PC-3 (cell line): ENCODE data around the gene MCOLN2. TPM values are rescaled to one million over a fixed set of nuclear protein-coding genes. Genes with fewer than 3 reads are reported as not detected.

Source experiments
- ATAC-seq: fragments of 200-7000 bp; cut with Tn5 transposase; 2 replicates; pipeline ENCODE4 v1.9.1; 2020; ENCODE audit warnings: mild to moderate bottlenecking, moderate library complexity
- BruUV-seq: library from RNA; stranded (reverse); fragments of 400-500 nt; replicated peaks from 2 replicates; lab custom pipeline; 2021; lab: Mats Ljungman, UMichigan
- CTCF ChIA-PET: fragments of 300-600 bp; sonication (Branson Sonifier 250); formaldehyde crosslinking; loops from one replicate; lab custom pipeline; 2022; ENCODE audit warnings: antibody characterized with exemption; lab: Charles Lee
- POLR2A ChIA-PET: fragments of 300-600 bp; sonication (Branson Sonifier 250); formaldehyde crosslinking; loops from one replicate; lab custom pipeline; 2022; ENCODE audit warnings: antibody characterized with exemption; ENCODE audit not compliant: unreplicated experiment; lab: Charles Lee
- DNase-seq: peaks from one replicate; pipeline ENCODE4 v3.0.0-alpha.2; 2015
- H2AFZ ChIP-seq: fragments of 300-600 bp; sonication (generic); 2 replicates; pipeline ENCODE4 v1.6.0; 2016; ENCODE audit warnings: antibody characterized with exemption, low read length
- H3F3A ChIP-seq: fragments of 300-600 bp; sonication (generic); one replicate; pipeline ENCODE4 v1.6.0; 2017; ENCODE audit warnings: antibody characterized with exemption, low read length, control low read depth, mild to moderate bottlenecking; ENCODE audit not compliant: unreplicated experiment
- H3K27ac ChIP-seq: fragments of 300-600 bp; sonication (generic); 2 replicates; pipeline ENCODE4 v1.5.1; 2016; ENCODE audit warnings: mild to moderate bottlenecking, low read length
- H3K27me3 ChIP-seq: fragments of 300-600 bp; sonication (generic); 2 replicates; pipeline ENCODE4 v1.6.1; 2016; ENCODE audit warnings: low read length, mixed read lengths
- H3K36me3 ChIP-seq: fragments of 300-600 bp; sonication (generic); 2 replicates; pipeline ENCODE4 v1.6.1; 2016; ENCODE audit warnings: low read depth, mixed run types, low read length, mixed read lengths
- H3K4me1 ChIP-seq: fragments of 300-600 bp; sonication (generic); 2 replicates; pipeline ENCODE4 v1.5.1; 2016; ENCODE audit warnings: low read length; ENCODE audit not compliant: insufficient read depth
- H3K4me2 ChIP-seq: fragments of 300-600 bp; sonication (generic); 2 replicates; pipeline ENCODE4 v1.6.0; 2016; ENCODE audit warnings: low read length
- H3K4me3 ChIP-seq: fragments of 300-600 bp; sonication (generic); 2 replicates; pipeline ENCODE4 v1.5.1; 2016; ENCODE audit warnings: mild to moderate bottlenecking, low read length, mixed read lengths
- H3K79me2 ChIP-seq: fragments of 300-600 bp; sonication (generic); 2 replicates; pipeline ENCODE4 v1.6.1; 2017; ENCODE audit warnings: low read length, mixed read lengths
- H3K9ac ChIP-seq: fragments of 300-600 bp; sonication (generic); 2 replicates; pipeline ENCODE4 v1.6.0; 2016; ENCODE audit warnings: mild to moderate bottlenecking, low read length
- H3K9me2 ChIP-seq: fragments of 300-600 bp; sonication (generic); replicated peaks from 2 replicates; pipeline ENCODE4 v1.6.1; 2016; ENCODE audit warnings: mixed run types, low read length, mixed read lengths
- H3K9me3 ChIP-seq: fragments of 300-600 bp; sonication (generic); 2 replicates; pipeline ENCODE4 v1.6.1; 2016; ENCODE audit warnings: low read length, mixed read lengths
- H4K20me1 ChIP-seq: fragments of 300-600 bp; sonication (generic); 2 replicates; pipeline ENCODE4 v1.6.1; 2016; ENCODE audit warnings: low read length, mixed read lengths
- EZH2 ChIP-seq: fragments of 300-600 bp; sonication (generic); IDR thresholded peaks from one replicate; pipeline ENCODE4 v1.6.1; 2017; ENCODE audit warnings: antibody characterized with exemption, mild to moderate bottlenecking, low read length; ENCODE audit not compliant: unreplicated experiment
- EZH2phosphoT487 ChIP-seq: fragments of 300-600 bp; sonication (generic); IDR thresholded peaks from 2 replicates; pipeline ENCODE4 v1.6.1; 2018; ENCODE audit warnings: mild to moderate bottlenecking, antibody characterized with exemption, low read length, borderline replicate concordance
- intact Hi-C: fragments of 100-400 bp; cut with micrococcal nuclease; formaldehyde crosslinking; loops from 2 replicates; pipeline ENCODE4 v1.9.0; 2023
- total RNA-seq: library from RNA; depleted of rRNA; stranded (reverse); fragments of >200 nt; gene quantifications from 2 replicates; pipeline ENCODE4 v1.2.3, GENCODE V29; 2014
- TF ChIP-seq, protein P1 (sequence below): fragments of 300-600 bp; sonication (generic); conservative IDR thresholded peaks from 2 replicates; pipeline ENCODE4 v1.5.1; 2017; ENCODE audit warnings: antibody characterized with exemption, low read depth, mild to moderate bottlenecking, low read length

Gene MCOLN2
- total RNA-seq, 1 experiment from 2014 or later, result 24.6 TPM

DNA sequence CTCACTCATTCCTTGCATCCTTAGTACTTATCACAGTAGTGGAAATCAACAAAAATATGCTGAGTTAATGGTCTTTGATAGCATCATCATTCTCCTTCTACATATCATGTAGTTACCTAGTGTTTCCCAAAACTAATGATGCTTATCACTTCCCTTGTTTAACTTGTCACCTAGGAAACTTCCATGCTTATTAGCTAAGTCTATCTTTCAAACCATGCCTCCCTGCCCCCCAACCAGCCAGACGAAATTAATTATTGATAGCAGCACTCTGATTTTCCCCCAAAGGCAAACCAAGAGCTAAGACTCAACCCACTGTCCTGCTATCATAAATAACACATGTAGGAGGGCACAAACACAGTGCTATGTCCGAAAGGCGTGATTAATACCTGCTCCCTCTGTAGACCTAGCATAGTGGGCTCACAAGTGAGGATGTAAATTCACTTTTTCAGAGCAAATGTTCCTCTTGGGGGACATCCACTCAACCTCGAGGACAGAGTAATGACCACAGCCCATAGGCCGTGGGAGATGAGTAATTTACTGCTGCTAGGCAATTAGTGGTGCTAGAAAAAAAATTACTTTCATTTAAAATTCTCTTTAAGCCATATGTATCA is 78.1 kb downstream of the MCOLN2 start:
- H3K9me2 ChIP-seq, result no peaks in the 10 kb centered on the region
- no TSS peak for BruUV-seq
- H3F3A ChIP-seq, result no peaks in the 10 kb centered on the region
- H3K4me1 ChIP-seq, result no peaks in the 10 kb centered on the region
- H3K36me3 ChIP-seq, result no peaks in the 10 kb centered on the region
- CTCF ChIA-PET, result no interaction called here
- H4K20me1 ChIP-seq, result no peaks in the 10 kb centered on the region
- no peak overlapping the region for H3K27ac ChIP-seq
- POLR2A ChIA-PET, result interaction anchor here (0.7 kb wide), 1 partner anchor 139 kb away, joined by 16 read pairs; no protein-coding TSS in a partner anchor
- no peak overlapping the region for H2AFZ ChIP-seq
- H3K9ac ChIP-seq, result no peak overlapping the region
- DNase-seq (no peak), ATAC-seq (no peak)
- intact Hi-C loops, result no loop called here
- H3K4me2 ChIP-seq, result no peak overlapping the region
- TF ChIP-seq, protein P1, sequence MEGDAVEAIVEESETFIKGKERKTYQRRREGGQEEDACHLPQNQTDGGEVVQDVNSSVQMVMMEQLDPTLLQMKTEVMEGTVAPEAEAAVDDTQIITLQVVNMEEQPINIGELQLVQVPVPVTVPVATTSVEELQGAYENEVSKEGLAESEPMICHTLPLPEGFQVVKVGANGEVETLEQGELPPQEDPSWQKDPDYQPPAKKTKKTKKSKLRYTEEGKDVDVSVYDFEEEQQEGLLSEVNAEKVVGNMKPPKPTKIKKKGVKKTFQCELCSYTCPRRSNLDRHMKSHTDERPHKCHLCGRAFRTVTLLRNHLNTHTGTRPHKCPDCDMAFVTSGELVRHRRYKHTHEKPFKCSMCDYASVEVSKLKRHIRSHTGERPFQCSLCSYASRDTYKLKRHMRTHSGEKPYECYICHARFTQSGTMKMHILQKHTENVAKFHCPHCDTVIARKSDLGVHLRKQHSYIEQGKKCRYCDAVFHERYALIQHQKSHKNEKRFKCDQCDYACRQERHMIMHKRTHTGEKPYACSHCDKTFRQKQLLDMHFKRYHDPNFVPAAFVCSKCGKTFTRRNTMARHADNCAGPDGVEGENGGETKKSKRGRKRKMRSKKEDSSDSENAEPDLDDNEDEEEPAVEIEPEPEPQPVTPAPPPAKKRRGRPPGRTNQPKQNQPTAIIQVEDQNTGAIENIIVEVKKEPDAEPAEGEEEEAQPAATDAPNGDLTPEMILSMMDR, result no peak
- TF ChIP-seq EZH2, result no peak
- no peaks in the 10 kb centered on the region for H3K9me3 ChIP-seq
- H3K4me3 ChIP-seq, result no peak overlapping the region
- H3K79me2 ChIP-seq, result no peaks in the 10 kb centered on the region
- no peaks in the 10 kb centered on the region for H3K27me3 ChIP-seq

DNA sequence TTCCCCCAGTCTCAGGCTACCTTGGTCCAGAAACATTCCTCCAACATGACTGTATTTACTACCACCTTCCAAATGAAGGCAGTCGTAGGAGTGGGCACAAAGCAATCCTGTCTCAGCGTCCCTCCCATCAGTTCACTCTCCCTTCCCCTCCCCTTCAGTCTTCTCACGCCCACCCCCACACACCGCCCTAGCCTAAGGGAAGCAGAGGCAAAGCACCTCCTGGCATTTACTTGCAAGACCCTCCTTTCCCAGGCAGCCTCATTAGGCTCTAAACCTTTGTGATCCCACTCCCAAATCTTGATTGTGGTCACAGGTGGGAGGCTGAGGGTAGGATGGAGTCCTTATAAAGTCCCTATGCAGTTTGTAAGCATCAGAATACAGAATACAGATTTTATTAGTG is 80.0 kb downstream of the MCOLN2 start:
- Histone ChIP-seq H3K9ac (no peak overlapping the region), H3K4me2 (no peak overlapping the region), H3K79me2 (no peaks in the 10 kb centered on the region), H3K27me3 (no peaks in the 10 kb centered on the region), H3K36me3 (no peaks in the 10 kb centered on the region), H3K9me3 (no peaks in the 10 kb centered on the region), H3K27ac (no peak overlapping the region), H3K4me1 (no peaks in the 10 kb centered on the region), H3F3A (no peaks in the 10 kb centered on the region), H3K9me2 (no peaks in the 10 kb centered on the region), H2AFZ (no peak overlapping the region), H3K4me3 (no peak overlapping the region), H4K20me1 (no peaks in the 10 kb centered on the region)
- DNase-seq (no peak), ATAC-seq (no peak)
- ChIA-PET POLR2A (no interaction called here), CTCF (no interaction called here)
- BruUV-seq, result no TSS peak
- intact Hi-C loops, result no loop called here
- TF ChIP-seq EZH2 (no peak), EZH2phosphoT487 (no peak)
- TF ChIP-seq, protein P1, result no peak

DNA sequence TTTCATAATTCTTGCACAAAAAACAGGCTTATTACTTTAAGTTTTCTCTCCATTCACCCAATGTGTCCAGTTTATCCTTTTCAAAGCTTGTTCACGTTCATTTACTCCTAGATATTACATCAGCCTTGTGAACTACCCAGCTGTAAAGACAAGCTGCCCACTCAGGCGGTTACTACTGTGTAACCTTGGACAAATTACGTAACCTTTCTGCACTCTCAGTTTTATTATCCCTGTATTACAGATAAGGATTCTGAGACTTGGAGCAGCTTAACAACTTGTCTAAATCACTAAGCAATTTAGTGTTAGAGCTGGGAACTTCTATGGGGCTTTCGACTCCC is 83.4 kb downstream of the MCOLN2 start:
- Histone ChIP-seq H3K9me3 (no peaks in the 10 kb centered on the region), H4K20me1 (no peaks in the 10 kb centered on the region), H3K4me1 (no peaks in the 10 kb centered on the region), H3F3A (no peaks in the 10 kb centered on the region), H3K36me3 (no peaks in the 10 kb centered on the region), H3K9ac (no peak overlapping the region), H3K9me2 (no peaks in the 10 kb centered on the region), H3K27me3 (no peaks in the 10 kb centered on the region), H3K4me3 (no peak overlapping the region), H2AFZ (no peak overlapping the region), H3K4me2 (no peak overlapping the region), H3K27ac (no peak overlapping the region), H3K79me2 (no peaks in the 10 kb centered on the region)
- intact Hi-C loops, result no loop called here
- ChIA-PET POLR2A (interaction anchor here (0.6 kb wide), 1 partner anchor 433 kb away, joined by 3 read pairs; no protein-coding TSS in a partner anchor), CTCF (interaction anchor here (0.6 to 0.7 kb wide), 2 partner anchors 153 to 156 kb away, joined by 3 read pairs; no protein-coding TSS in a partner anchor)
- TF ChIP-seq, protein P1, result no peak
- TF ChIP-seq EZH2, result no peak
- TF ChIP-seq EZH2phosphoT487, result no peak
- no peak for ATAC-seq
- no TSS peak for BruUV-seq
- DNase-seq, result no peak
